ENCODE results near the gene MARCKSL1.

DNA sequence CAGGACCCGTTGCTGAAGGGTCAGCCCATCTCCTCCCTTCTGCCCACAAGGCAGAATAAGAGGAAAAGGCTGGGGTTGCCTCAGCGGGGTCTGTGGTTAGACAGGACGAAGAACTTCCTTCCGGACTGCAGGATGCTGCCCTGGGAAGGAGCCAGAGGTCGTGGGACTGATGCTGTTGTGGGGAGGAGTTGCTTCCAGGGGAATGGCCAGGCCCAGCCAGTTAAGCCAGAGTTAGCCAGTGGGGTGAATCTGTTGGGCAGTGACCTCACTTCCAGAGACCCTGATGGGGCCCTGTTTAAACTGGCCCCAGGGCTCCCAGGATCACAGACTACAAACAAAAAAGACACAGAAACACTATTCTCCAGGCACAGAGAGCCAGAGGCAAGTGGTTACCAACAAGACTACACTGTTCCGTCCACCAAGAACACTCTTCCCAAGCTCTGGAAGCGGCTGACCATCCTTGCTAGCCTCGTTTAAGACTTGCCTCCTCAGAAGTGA, 13.2 kb upstream of the MARCKSL1 start:
- TF ChIP-seq POLR2A (IDR thresholded peaks at IDR 0.05; ENCODE audit: low read length) = no peak
- no peak for TF ChIP-seq GATA1 (IDR thresholded peaks at IDR 0.05; ENCODE audit: low read depth, low read length)

All from erythroblast (primary cell).